HepG2 (cell line): ENCODE results near the gene SRC. TPM values are rescaled to one million over a fixed set of nuclear protein-coding genes. Genes with fewer than 3 reads are reported as not detected.
A peak's percentile ranks its signal among the peaks of the same experiment; 100 is the strongest.

Experiments used
- ADNP ChIP-seq: sonication (generic); formaldehyde crosslinking; IDR thresholded peaks from 2 replicates; pipeline ENCODE4 v1.4.0; 2020; ENCODE audit warnings: missing genetic modification reagents
- AHR ChIP-seq: IDR thresholded peaks from 2 replicates; pipeline ENCODE4 v1.6.1; 2018; ENCODE audit warnings: missing genetic modification reagents, missing compliant biosample characterization
- AKNA ChIP-seq: sonication (generic); formaldehyde crosslinking; IDR thresholded peaks from 2 replicates; pipeline ENCODE4 v1.4.0; 2020; ENCODE audit warnings: missing genetic modification reagents, borderline replicate concordance
- ARID2 ChIP-seq: sonication (generic); formaldehyde crosslinking; IDR thresholded peaks from 2 replicates; pipeline ENCODE4 v1.8.1; 2022; ENCODE audit warnings: mild to moderate bottlenecking, missing genetic modification reagents, borderline replicate concordance
- BRF2 ChIP-seq: sonication (generic); formaldehyde crosslinking; IDR thresholded peaks from 2 replicates; pipeline ENCODE4 v1.8.1; 2022; ENCODE audit warnings: mild to moderate bottlenecking, missing genetic modification reagents
- CBFB ChIP-seq: sonication (generic); formaldehyde crosslinking; IDR thresholded peaks from 2 replicates; pipeline ENCODE4 v1.4.0; 2020; ENCODE audit warnings: missing genetic modification reagents
- HDAC2 ChIP-seq: sonication (generic); formaldehyde crosslinking; IDR thresholded peaks from 2 replicates; pipeline ENCODE4 v1.4.0; 2020; ENCODE audit warnings: missing genetic modification reagents
- KMT2B ChIP-seq: IDR thresholded peaks from 2 replicates; pipeline ENCODE4 v1.6.1; 2016; ENCODE audit warnings: missing genetic modification reagents, missing compliant biosample characterization
- MEF2D ChIP-seq: sonication (generic); formaldehyde crosslinking; IDR thresholded peaks from 2 replicates; pipeline ENCODE4 v1.5.1; 2020; ENCODE audit warnings: mild to moderate bottlenecking, missing genetic modification reagents
- RFX5 ChIP-seq: IDR thresholded peaks from 2 replicates; pipeline ENCODE4 v1.6.1; 2011; ENCODE audit warnings: low read depth, low read length, improper control_type of control experiment
- ZBTB3 ChIP-seq: sonication (generic); formaldehyde crosslinking; IDR thresholded peaks from 2 replicates; pipeline ENCODE4 v1.4.0; 2020; ENCODE audit warnings: low read depth, mild to moderate bottlenecking, moderate library complexity, missing genetic modification reagents, borderline replicate concordance
- ZNF558 ChIP-seq: sonication (generic); formaldehyde crosslinking; IDR thresholded peaks from 2 replicates; pipeline ENCODE4 v1.9.0; 2022; ENCODE audit warnings: mild to moderate bottlenecking, missing genetic modification reagents, borderline replicate concordance
- ZNF574 ChIP-seq: sonication (generic); formaldehyde crosslinking; IDR thresholded peaks from 2 replicates; pipeline ENCODE4 v1.4.0; 2020; ENCODE audit warnings: missing genetic modification reagents
- polyA plus RNA-seq, 8 experiments: library from polyadenylated mRNA; depleted of rRNA in 3 of 8; stranded (reverse) in 7 of 8; unstranded in 1 of 8; fragments of >200 nt; fragmentation: Illumina TruSeq in 4 of 8; extraction: Trizol in 4 of 8; gene quantifications; 2 replicates each; pipeline versions ENCODE4 v1.2.1 to v1.2.3, GENCODE V29; 2011 to 2016; ENCODE audit warnings: low read depth in 4 of 8, missing spikeins in 1 of 8, mixed read lengths in 1 of 8; ENCODE audit not compliant: insufficient read depth in 1 of 8
- total RNA-seq, 5 experiments: library from RNA; depleted of rRNA; stranded (reverse); fragments of >200 nt; fragmentation: Illumina TruSeq; extraction: Trizol; gene quantifications; 2 replicates each; pipeline ENCODE4 v1.2.3, GENCODE V29; 2016; ENCODE audit warnings: low read depth in 1 of 5
- TF ChIP-seq, protein P1 (sequence below): fragments of 450-650 bp; IDR thresholded peaks from 2 replicates; pipeline ENCODE4 v1.6.1; 2017; ENCODE audit warnings: mild to moderate bottlenecking
- TF ChIP-seq, protein P2 (sequence below): IDR thresholded peaks from 2 replicates; pipeline ENCODE4 v1.6.1; 2016; ENCODE audit warnings: control low read depth

The SRC gene
- total and polyA plus RNA-seq, 2 of the 13 experiments (the other 11 are each of a cell fraction or from before 2014, with no cell fraction given), result 54.7 to 192 TPM

GRCh38 chr20:37398750-37399621, 53.0 kb downstream of the SRC start (continued):
- TF ChIP-seq BRF2 (CRISPR knock-in tag), result no peak
- TF ChIP-seq, protein P1, sequence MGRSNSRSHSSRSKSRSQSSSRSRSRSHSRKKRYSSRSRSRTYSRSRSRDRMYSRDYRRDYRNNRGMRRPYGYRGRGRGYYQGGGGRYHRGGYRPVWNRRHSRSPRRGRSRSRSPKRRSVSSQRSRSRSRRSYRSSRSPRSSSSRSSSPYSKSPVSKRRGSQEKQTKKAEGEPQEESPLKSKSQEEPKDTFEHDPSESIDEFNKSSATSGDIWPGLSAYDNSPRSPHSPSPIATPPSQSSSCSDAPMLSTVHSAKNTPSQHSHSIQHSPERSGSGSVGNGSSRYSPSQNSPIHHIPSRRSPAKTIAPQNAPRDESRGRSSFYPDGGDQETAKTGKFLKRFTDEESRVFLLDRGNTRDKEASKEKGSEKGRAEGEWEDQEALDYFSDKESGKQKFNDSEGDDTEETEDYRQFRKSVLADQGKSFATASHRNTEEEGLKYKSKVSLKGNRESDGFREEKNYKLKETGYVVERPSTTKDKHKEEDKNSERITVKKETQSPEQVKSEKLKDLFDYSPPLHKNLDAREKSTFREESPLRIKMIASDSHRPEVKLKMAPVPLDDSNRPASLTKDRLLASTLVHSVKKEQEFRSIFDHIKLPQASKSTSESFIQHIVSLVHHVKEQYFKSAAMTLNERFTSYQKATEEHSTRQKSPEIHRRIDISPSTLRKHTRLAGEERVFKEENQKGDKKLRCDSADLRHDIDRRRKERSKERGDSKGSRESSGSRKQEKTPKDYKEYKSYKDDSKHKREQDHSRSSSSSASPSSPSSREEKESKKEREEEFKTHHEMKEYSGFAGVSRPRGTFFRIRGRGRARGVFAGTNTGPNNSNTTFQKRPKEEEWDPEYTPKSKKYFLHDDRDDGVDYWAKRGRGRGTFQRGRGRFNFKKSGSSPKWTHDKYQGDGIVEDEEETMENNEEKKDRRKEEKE, result no peak
- 0 out of 2 replicates have a peak, but pooled peaks have one; percentile 83 for TF ChIP-seq ZBTB3 (CRISPR knock-in tag)
- TF ChIP-seq CBFB (CRISPR knock-in tag), result no peak; the same call in 1 of the 2 replicates
- TF ChIP-seq ZNF558 (CRISPR knock-in tag), result peak; percentile 87; the same call in 1 of the 2 replicates
- TF ChIP-seq, protein P2, sequence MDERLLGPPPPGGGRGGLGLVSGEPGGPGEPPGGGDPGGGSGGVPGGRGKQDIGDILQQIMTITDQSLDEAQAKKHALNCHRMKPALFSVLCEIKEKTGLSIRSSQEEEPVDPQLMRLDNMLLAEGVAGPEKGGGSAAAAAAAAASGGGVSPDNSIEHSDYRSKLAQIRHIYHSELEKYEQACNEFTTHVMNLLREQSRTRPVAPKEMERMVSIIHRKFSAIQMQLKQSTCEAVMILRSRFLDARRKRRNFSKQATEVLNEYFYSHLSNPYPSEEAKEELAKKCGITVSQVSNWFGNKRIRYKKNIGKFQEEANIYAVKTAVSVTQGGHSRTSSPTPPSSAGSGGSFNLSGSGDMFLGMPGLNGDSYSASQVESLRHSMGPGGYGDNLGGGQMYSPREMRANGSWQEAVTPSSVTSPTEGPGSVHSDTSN (CRISPR knock-in tag), result no peak
- TF ChIP-seq ADNP, result peak; percentile 100
- peak; percentile 57; the same call in 1 of the 2 replicates for TF ChIP-seq HDAC2
- peak; percentile 72; the same call in 1 of the 2 replicates for TF ChIP-seq MEF2D (CRISPR knock-in tag)
- TF ChIP-seq ZNF574 (CRISPR knock-in tag), result peak; percentile 61
- TF ChIP-seq KMT2B (CRISPR knock-in tag), result 0 out of 2 replicates have a peak, but pooled peaks have one; percentile 14
- no peak for TF ChIP-seq AHR (CRISPR knock-in tag)
- no peak for TF ChIP-seq AKNA (CRISPR knock-in tag)
- TF ChIP-seq RFX5, result no peak
- TF ChIP-seq ARID2 (CRISPR knock-in tag), result no peak
